GM12875 (cell line): ENCODE results near the gene ATP2C2.

ENCODE experiments used
- H3K4me3 ChIP-seq: one replicate; pipeline ENCODE4 v1.5.1; 2011; ENCODE audit warnings: low read depth, low read length, control low read depth
- TF ChIP-seq, protein P1 (sequence below): IDR thresholded peaks from 2 replicates; pipeline ENCODE4 v1.5.1; 2011; ENCODE audit warnings: low read depth, mild to moderate bottlenecking, control low read depth, inconsistent platforms, low read length, moderate library complexity, borderline replicate concordance; ENCODE audit not compliant: insufficient read depth

Gene ATP2C2

GRCh38 chr16:84434800-84435199 lies 66.5 kb downstream of the ATP2C2 start:
- H3K4me3 ChIP-seq: no peak overlapping the region
- TF ChIP-seq, protein P1, sequence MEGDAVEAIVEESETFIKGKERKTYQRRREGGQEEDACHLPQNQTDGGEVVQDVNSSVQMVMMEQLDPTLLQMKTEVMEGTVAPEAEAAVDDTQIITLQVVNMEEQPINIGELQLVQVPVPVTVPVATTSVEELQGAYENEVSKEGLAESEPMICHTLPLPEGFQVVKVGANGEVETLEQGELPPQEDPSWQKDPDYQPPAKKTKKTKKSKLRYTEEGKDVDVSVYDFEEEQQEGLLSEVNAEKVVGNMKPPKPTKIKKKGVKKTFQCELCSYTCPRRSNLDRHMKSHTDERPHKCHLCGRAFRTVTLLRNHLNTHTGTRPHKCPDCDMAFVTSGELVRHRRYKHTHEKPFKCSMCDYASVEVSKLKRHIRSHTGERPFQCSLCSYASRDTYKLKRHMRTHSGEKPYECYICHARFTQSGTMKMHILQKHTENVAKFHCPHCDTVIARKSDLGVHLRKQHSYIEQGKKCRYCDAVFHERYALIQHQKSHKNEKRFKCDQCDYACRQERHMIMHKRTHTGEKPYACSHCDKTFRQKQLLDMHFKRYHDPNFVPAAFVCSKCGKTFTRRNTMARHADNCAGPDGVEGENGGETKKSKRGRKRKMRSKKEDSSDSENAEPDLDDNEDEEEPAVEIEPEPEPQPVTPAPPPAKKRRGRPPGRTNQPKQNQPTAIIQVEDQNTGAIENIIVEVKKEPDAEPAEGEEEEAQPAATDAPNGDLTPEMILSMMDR: no peak

DNA sequence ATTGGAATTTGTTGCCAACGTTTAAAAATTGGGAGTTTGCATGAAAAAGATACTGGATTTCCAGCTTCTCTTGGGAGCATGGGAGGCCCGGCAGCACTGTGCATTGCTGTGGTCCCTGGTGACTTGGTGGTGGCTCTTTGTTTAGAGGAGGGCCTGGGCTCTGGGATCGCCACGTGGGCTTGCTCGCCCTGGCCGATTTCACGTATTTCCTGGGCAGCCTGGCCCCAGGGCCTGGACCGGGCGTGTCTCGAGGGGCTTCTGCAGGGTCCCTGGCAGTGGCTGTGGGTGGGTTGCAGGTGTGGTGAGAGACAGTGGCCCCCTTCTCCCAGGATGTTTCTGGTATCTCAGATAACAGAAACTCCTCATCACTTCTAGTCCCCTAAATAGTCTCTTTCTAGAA lies 67.9 kb downstream of the ATP2C2 start:
- H3K4me3 ChIP-seq: no peak overlapping the region
- TF ChIP-seq, protein P1: no peak

GRCh38 chr16:84438971-84439696 lies 70.8 kb downstream of the ATP2C2 start:
- TF ChIP-seq, protein P1: no peak
- H3K4me3 ChIP-seq: no peak overlapping the region

GRCh38 chr16:84442416-84443145 lies 74.2 kb downstream of the ATP2C2 start:
- TF ChIP-seq, protein P1: no peak
- no peak overlapping the region for H3K4me3 ChIP-seq

DNA sequence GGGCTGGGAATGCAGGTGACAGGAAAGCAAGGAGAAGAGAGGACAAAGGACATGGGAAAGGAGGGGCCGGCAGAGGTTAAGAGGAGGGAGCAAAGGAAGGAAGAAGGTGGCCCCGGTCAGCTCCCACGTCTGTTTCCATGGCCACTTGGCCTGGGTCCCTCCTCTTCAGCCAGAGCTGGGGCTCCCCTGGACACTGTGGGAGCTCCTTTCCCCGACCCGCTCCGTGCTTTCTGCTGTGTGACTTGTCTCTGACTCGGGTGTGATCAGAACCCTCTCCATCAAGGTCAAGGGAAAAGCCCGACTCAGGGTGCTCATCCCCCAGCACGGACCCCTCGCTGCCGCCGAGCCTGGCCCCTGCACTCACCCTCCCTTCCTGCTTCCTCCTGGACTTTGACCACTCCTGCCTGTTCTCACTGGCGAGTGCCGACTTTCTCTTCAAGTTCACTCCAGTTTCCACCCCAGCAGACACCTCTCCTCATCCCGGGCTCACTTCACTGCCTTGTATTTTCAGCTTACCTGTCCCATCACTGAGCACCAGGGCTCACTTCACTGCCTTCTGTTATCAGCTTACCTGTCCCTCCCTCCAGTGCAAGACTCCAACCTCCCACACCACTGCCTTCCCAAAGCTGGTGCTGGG lies 74.9 kb downstream of the ATP2C2 start:
- H3K4me3 ChIP-seq: no peak overlapping the region

DNA sequence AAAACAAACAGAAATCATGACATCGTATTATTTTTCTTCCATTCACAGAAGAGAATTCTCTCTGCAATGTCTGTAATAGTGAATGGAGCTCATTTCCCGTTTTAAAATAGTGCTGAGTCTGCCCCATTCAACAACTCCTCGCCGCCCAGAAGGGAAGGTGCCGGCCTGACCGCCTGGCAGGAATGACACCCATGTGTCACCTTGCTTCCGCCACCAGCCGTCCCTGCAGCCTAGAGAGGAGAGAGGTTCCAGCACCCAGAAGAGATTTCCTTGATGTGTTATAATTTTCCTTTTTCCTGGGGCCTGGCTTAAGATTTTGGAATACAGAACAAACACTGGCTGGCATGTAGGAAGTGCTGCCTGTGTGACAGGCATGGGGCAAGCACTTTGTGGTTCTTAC lies 76.1 kb downstream of the ATP2C2 start:
- H3K4me3 ChIP-seq: no peak overlapping the region
- TF ChIP-seq, protein P1: no peak

More for the DNA sequence above, 74.9 kb downstream of the ATP2C2 start:
- TF ChIP-seq, protein P1: no peak
